HepG2 (cell line): ENCODE data around the gene RCCD1. TPM values are rescaled to one million over a fixed set of nuclear protein-coding genes. Genes with fewer than 3 reads are reported as not detected.
A peak's percentile ranks its signal among the peaks of the same experiment; 100 is the strongest.

Experiments used
- BHLHE40 ChIP-seq: IDR thresholded peaks from 2 replicates; pipeline ENCODE4 v1.6.1; 2011; ENCODE audit warnings: low read length, improper control_type of control experiment
- FOXK1 ChIP-seq: sonication (generic); formaldehyde crosslinking; IDR thresholded peaks from 2 replicates; pipeline ENCODE4 v1.4.0; 2020; ENCODE audit warnings: low read depth, missing genetic modification reagents, borderline replicate concordance
- FOXM1 ChIP-seq: sonication (generic); formaldehyde crosslinking; IDR thresholded peaks from 2 replicates; pipeline ENCODE4 v1.5.0; 2020; ENCODE audit warnings: missing genetic modification reagents
- HIVEP1 ChIP-seq: sonication (generic); formaldehyde crosslinking; IDR thresholded peaks from 2 replicates; pipeline ENCODE4 v1.4.0; 2020; ENCODE audit warnings: mild to moderate bottlenecking, missing genetic modification reagents
- RARG ChIP-seq: sonication (generic); formaldehyde crosslinking; IDR thresholded peaks from 2 replicates; pipeline ENCODE4 v1.4.0; 2020; ENCODE audit warnings: low read depth, mild to moderate bottlenecking, missing genetic modification reagents
- SMARCE1 ChIP-seq: fragments of 450-650 bp; IDR thresholded peaks from 2 replicates; pipeline ENCODE4 v1.6.1; 2017; ENCODE audit warnings: borderline replicate concordance
- SRSF4 ChIP-seq: fragments of 200-400 bp; formaldehyde crosslinking; IDR thresholded peaks from one replicate; pipeline ENCODE4 v1.6.1; 2018; ENCODE audit warnings: mild to moderate bottlenecking, low read depth, low read length, moderate library complexity; ENCODE audit not compliant: poor library complexity, severe bottlenecking
- TGIF2 ChIP-seq: IDR thresholded peaks from 2 replicates; pipeline ENCODE4 v1.6.1; 2016; ENCODE audit warnings: control low read depth, missing compliant biosample characterization
- ZFP36L1 ChIP-seq: sonication (generic); formaldehyde crosslinking; IDR thresholded peaks from 2 replicates; pipeline ENCODE4 v1.8.0; 2022; ENCODE audit warnings: mild to moderate bottlenecking, missing genetic modification reagents, moderate library complexity
- ZNF274 ChIP-seq: sonication (generic); formaldehyde crosslinking; IDR thresholded peaks from 2 replicates; pipeline ENCODE4 v1.5.1; 2020; ENCODE audit warnings: mild to moderate bottlenecking, missing genetic modification reagents
- ZNF333 ChIP-seq: sonication (generic); formaldehyde crosslinking; IDR thresholded peaks from 2 replicates; pipeline ENCODE4 v1.4.0; 2020; ENCODE audit warnings: mild to moderate bottlenecking, missing genetic modification reagents, borderline replicate concordance
- ZNF556 ChIP-seq: sonication (generic); formaldehyde crosslinking; IDR thresholded peaks from 2 replicates; pipeline ENCODE4 v1.4.0; 2020; ENCODE audit warnings: mild to moderate bottlenecking, missing genetic modification reagents, borderline replicate concordance
- ZNF660 ChIP-seq: sonication (generic); formaldehyde crosslinking; IDR thresholded peaks from 2 replicates; pipeline ENCODE4 v1.5.1; 2020; ENCODE audit warnings: mild to moderate bottlenecking, low read depth, missing genetic modification reagents, borderline replicate concordance
- ZNF777 ChIP-seq: sonication (generic); formaldehyde crosslinking; IDR thresholded peaks from 2 replicates; pipeline ENCODE4 v1.4.0; 2020; ENCODE audit warnings: missing genetic modification reagents
- polyA plus RNA-seq, 8 experiments: library from polyadenylated mRNA; depleted of rRNA in 3 of 8; stranded (reverse) in 7 of 8; unstranded in 1 of 8; fragments of >200 nt; fragmentation: Illumina TruSeq in 4 of 8; extraction: Trizol in 4 of 8; gene quantifications; 2 replicates each; pipeline versions ENCODE4 v1.2.1 to v1.2.3, GENCODE V29; 2011 to 2016; ENCODE audit warnings: low read depth in 4 of 8, missing spikeins in 1 of 8, mixed read lengths in 1 of 8; ENCODE audit not compliant: insufficient read depth in 1 of 8
- total RNA-seq, 5 experiments: library from RNA; depleted of rRNA; stranded (reverse); fragments of >200 nt; fragmentation: Illumina TruSeq; extraction: Trizol; gene quantifications; 2 replicates each; pipeline ENCODE4 v1.2.3, GENCODE V29; 2016; ENCODE audit warnings: low read depth in 1 of 5
- TF ChIP-seq, protein P1 (sequence below): sonication (generic); formaldehyde crosslinking; IDR thresholded peaks from 2 replicates; pipeline ENCODE4 v1.4.0; 2020; ENCODE audit warnings: missing genetic modification reagents
- TF ChIP-seq, protein P2 (sequence below): sonication (generic); formaldehyde crosslinking; IDR thresholded peaks from 2 replicates; pipeline ENCODE4 v1.5.0; 2020; ENCODE audit warnings: mild to moderate bottlenecking, missing genetic modification reagents, borderline replicate concordance
- TF ChIP-seq, protein P3 (sequence below): sonication (generic); formaldehyde crosslinking; conservative IDR thresholded peaks from 2 replicates; pipeline ENCODE4 v1.4.0; 2020; ENCODE audit warnings: missing genetic modification reagents
- TF ChIP-seq, protein P4 (sequence below): sonication (generic); formaldehyde crosslinking; IDR thresholded peaks from 2 replicates; pipeline ENCODE4 v1.9.0; 2021; ENCODE audit warnings: missing genetic modification reagents, mild to moderate bottlenecking, borderline replicate concordance

The RCCD1 gene
- total and polyA plus RNA-seq, 2 of the 13 experiments (the other 11 are each of a cell fraction or from before 2014, with no cell fraction given): 14.1 to 15.1 TPM

DNA sequence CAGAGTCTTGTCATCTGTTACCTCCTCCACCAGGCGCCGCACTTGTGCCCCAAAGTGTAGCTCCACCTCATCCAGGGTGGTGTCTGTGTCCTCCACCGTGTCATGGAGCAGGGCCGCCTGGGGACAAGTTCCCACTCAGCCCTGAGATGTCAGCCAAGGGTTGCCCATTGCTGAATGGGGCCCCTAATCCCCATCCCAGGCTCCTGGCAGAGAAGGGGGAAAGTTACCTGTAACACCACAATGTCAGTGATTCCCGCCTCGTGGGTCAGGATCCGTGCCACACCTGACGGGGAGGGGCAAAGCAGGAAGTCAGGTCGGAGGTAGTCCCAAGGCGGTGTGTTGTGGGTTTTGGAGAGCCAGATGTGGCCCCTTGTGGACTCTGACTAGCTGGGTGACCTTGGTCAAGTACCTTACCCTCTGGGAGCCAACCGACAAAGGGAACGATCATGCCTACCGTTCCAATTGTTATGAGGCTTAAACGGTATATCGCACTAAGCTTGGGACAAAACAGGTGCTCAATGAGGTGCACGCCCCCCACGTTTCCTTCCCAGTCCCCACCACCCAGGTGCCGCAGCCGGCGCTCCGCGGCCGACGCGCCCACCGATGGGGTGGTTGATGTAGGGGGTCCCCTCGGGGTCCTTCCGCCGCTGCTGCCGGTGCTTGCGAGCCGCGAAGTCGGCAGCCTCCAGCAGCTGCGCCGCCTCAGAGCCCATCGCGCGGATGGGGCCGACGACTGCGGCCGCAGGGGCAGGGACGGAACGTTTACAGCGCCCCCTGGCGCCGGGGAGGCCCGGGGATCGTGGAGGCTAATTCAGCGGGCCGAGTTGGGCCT lies 22.6 kb upstream of the RCCD1 start, which contains the start of gene HDDC3 (continued):
- TF ChIP-seq, protein P1, sequence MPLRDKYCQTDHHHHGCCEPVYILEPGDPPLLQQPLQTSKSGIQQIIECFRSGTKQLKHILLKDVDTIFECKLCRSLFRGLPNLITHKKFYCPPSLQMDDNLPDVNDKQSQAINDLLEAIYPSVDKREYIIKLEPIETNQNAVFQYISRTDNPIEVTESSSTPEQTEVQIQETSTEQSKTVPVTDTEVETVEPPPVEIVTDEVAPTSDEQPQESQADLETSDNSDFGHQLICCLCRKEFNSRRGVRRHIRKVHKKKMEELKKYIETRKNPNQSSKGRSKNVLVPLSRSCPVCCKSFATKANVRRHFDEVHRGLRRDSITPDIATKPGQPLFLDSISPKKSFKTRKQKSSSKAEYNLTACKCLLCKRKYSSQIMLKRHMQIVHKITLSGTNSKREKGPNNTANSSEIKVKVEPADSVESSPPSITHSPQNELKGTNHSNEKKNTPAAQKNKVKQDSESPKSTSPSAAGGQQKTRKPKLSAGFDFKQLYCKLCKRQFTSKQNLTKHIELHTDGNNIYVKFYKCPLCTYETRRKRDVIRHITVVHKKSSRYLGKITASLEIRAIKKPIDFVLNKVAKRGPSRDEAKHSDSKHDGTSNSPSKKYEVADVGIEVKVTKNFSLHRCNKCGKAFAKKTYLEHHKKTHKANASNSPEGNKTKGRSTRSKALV (CRISPR knock-in tag): peak; percentile 84; the same call in 1 of the 2 replicates
- peak; percentile 55 for TF ChIP-seq ZNF777 (CRISPR knock-in tag)
- TF ChIP-seq, protein P2, sequence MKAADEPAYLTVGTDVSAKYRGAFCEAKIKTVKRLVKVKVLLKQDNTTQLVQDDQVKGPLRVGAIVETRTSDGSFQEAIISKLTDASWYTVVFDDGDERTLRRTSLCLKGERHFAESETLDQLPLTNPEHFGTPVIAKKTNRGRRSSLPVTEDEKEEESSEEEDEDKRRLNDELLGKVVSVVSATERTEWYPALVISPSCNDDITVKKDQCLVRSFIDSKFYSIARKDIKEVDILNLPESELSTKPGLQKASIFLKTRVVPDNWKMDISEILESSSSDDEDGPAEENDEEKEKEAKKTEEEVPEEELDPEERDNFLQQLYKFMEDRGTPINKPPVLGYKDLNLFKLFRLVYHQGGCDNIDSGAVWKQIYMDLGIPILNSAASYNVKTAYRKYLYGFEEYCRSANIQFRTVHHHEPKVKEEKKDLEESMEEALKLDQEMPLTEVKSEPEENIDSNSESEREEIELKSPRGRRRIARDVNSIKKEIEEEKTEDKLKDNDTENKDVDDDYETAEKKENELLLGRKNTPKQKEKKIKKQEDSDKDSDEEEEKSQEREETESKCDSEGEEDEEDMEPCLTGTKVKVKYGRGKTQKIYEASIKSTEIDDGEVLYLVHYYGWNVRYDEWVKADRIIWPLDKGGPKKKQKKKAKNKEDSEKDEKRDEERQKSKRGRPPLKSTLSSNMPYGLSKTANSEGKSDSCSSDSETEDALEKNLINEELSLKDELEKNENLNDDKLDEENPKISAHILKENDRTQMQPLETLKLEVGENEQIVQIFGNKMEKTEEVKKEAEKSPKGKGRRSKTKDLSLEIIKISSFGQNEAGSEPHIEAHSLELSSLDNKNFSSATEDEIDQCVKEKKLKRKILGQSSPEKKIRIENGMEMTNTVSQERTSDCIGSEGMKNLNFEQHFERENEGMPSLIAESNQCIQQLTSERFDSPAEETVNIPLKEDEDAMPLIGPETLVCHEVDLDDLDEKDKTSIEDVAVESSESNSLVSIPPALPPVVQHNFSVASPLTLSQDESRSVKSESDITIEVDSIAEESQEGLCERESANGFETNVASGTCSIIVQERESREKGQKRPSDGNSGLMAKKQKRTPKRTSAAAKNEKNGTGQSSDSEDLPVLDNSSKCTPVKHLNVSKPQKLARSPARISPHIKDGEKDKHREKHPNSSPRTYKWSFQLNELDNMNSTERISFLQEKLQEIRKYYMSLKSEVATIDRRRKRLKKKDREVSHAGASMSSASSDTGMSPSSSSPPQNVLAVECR: peak; percentile 92
- peak; percentile 37 for TF ChIP-seq TGIF2 (CRISPR knock-in tag)
- no peak for TF ChIP-seq ZFP36L1
- TF ChIP-seq ZNF333 (CRISPR knock-in tag): peak; percentile 80; the same call in 1 of the 2 replicates
- TF ChIP-seq, protein P3, sequence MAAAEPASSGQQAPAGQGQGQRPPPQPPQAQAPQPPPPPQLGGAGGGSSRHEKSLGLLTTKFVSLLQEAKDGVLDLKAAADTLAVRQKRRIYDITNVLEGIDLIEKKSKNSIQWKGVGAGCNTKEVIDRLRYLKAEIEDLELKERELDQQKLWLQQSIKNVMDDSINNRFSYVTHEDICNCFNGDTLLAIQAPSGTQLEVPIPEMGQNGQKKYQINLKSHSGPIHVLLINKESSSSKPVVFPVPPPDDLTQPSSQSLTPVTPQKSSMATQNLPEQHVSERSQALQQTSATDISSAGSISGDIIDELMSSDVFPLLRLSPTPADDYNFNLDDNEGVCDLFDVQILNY: no peak
- no peak; the same call in 1 of the 2 replicates for TF ChIP-seq ZNF274 (CRISPR knock-in tag)
- no peak for TF ChIP-seq FOXK1 (CRISPR knock-in tag)
- no peak for TF ChIP-seq RARG
- TF ChIP-seq SMARCE1: no peak
- TF ChIP-seq ZNF556 (CRISPR knock-in tag): peak; percentile 40
- no peak; the same call in 1 of the 2 replicates for TF ChIP-seq FOXM1 (CRISPR knock-in tag)
- no peak for TF ChIP-seq ZNF660
- TF ChIP-seq BHLHE40: no peak
- no peak for TF ChIP-seq SRSF4
- TF ChIP-seq HIVEP1: no peak; the same call in none of the 2 replicates
- TF ChIP-seq, protein P4, sequence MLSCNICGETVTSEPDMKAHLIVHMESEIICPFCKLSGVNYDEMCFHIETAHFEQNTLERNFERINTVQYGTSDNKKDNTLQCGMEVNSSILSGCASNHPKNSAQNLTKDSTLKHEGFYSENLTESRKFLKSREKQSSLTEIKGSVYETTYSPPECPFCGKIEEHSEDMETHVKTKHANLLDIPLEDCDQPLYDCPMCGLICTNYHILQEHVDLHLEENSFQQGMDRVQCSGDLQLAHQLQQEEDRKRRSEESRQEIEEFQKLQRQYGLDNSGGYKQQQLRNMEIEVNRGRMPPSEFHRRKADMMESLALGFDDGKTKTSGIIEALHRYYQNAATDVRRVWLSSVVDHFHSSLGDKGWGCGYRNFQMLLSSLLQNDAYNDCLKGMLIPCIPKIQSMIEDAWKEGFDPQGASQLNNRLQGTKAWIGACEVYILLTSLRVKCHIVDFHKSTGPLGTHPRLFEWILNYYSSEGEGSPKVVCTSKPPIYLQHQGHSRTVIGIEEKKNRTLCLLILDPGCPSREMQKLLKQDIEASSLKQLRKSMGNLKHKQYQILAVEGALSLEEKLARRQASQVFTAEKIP: no peak
